Measurements from ENCODE around the gene HACD3.

- TF ChIP-seq EZH2phosphoT487 (IDR thresholded peaks at IDR 0.05; ENCODE audit: insufficient read depth, low read depth), result no peak
- no peak for TF ChIP-seq EZH2 (IDR thresholded peaks at IDR 0.05; ENCODE audit: insufficient read depth, poor library complexity, severe bottlenecking)
These were observed 11.1 kb downstream of the HACD3 start for GRCh38 chr15:65541231-65541820.
